Measurements from ENCODE around the gene TDRD7. TPM values are rescaled to one million over a fixed set of nuclear protein-coding genes. Genes with fewer than 3 reads are reported as not detected.

The TDRD7 gene
- polyA plus RNA-seq, 2 of the 4 experiments (the other 2 are of a cell fraction), result 11.5 to 15.7 TPM

- POLR2A ChIA-PET, result no interaction called here
- Histone ChIP-seq H3K9me3 (no peaks in the 10 kb centered on the region), H3K4me1 (no peaks in the 10 kb centered on the region), H3K27ac (no peak overlapping the region), H3K4me2 (no peak overlapping the region), H3K4me3 (no peak overlapping the region)
- TF ChIP-seq CBX2 (IDR thresholded peaks at IDR 0.05; ENCODE audit: borderline replicate concordance, low read depth) (no peak), ZSCAN20 (CRISPR knock-in tag; IDR thresholded peaks at IDR 0.05) (no peak), MAZ (IDR thresholded peaks at IDR 0.05; ENCODE audit: borderline replicate concordance, low read depth, low read length) (no peak), ELK1 (IDR thresholded peaks at IDR 0.05; ENCODE audit: low read depth, low read length) (no peak), HDAC2 (IDR thresholded peaks at IDR 0.05) (no peak), EHF (CRISPR knock-in tag; IDR thresholded peaks at IDR 0.05) (no peak), JUNB (IDR thresholded peaks at IDR 0.05) (no peak), CTCF (IDR thresholded peaks at IDR 0.05) (no peak), NR3C1 (IDR thresholded peaks at IDR 0.05) (no peak), HOXA7 (CRISPR knock-in tag; IDR thresholded peaks at IDR 0.05) (no peak), TP53 (CRISPR knock-in tag; IDR thresholded peaks at IDR 0.05) (no peak), SMC3 (IDR thresholded peaks at IDR 0.05) (no peak), E2F6 (IDR thresholded peaks at IDR 0.05; ENCODE audit: borderline replicate concordance, low read depth) (no peak)
- CTCF ChIA-PET, result interaction anchor here (0.6 to 2.5 kb wide), 3 partner anchors 18 to 595 kb away, joined by 3 to 12 read pairs (median 3); partner anchors contain the start of gene TDRD7
- ATAC-seq (no peak), FAIRE-seq (no peak), DNase-seq (ENCODE audit: low read depth in 1 of 2, low spot score in 1 of 2) (no peak)
- 92% methylated on average over 7 of the region's 7 CpGs for WGBS (ENCODE audit: missing lambda C conversion rate)
These were observed 18.6 kb downstream of the TDRD7 start for GRCh38 chr9:97430316-97431043.

- no peak for TF ChIP-seq BCL3 (IDR thresholded peaks at IDR 0.05)
- no peak for TF ChIP-seq CEBPB (IDR thresholded peaks at IDR 0.05)
- no peak for TF ChIP-seq MAX (IDR thresholded peaks at IDR 0.05)
- TF ChIP-seq CTCF (IDR thresholded peaks at IDR 0.05), result no peak
- no peak for TF ChIP-seq RFX5 (IDR thresholded peaks at IDR 0.05)
- TF ChIP-seq ZFP36 (IDR thresholded peaks at IDR 0.05; ENCODE audit: borderline replicate concordance, partially characterized antibody), result no peak
- Histone ChIP-seq H3K4me3 (no peak overlapping the region), H3K9me3 (no peaks in the 10 kb centered on the region), H3K4me2 (no peak overlapping the region), H3K27ac (no peak overlapping the region), H3K4me1 (no peaks in the 10 kb centered on the region)
- CTCF ChIA-PET, result interaction anchor here (1.2 kb wide), 1 partner anchor 19 kb away, joined by 3 read pairs; the partner anchor contains the start of gene TDRD7
- DNase-seq (ENCODE audit: low read depth in 1 of 2, low spot score in 1 of 2) (no peak), ATAC-seq (no peak), FAIRE-seq (no peak)
- POLR2A ChIA-PET, result no interaction called here
- WGBS (ENCODE audit: missing lambda C conversion rate), result 90% methylated on average over 3 of the region's 3 CpGs
These were observed 19.1 kb downstream of the TDRD7 start for GRCh38 chr9:97431044-97431441.

All from A549 (cell line).